ENCODE data around the gene HHAT. TPM values are rescaled to one million over a fixed set of nuclear protein-coding genes. Genes with fewer than 3 reads are reported as not detected.
"Not testable (repeated sequence)": the region's sequence is repeated elsewhere in the genome, so short reads cannot be mapped to it uniquely, and the experiment has no call there.

The HHAT gene
- total RNA-seq, 1 donor from 2014 or later = 4.7 TPM

DNA sequence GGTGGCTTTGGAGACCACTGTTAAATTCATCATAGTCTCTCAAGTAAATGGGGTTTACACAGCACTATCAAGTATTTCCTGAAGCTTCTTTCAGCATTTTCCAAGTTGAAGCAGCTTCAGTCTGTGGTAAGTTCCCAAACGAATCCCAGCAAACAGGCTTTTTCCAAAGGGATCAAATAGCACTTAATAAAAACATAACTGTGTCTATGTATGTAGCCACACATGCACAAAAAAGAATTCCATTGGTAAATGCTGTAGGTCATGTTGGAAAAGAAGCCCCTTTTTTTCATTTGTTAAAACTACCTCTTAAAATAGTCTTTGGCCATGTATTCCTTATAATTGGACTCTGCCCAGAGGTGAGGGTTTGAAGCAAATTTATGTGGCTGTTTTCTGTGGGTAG lies 69.8 kb downstream of the HHAT start:
- no peaks in the 10 kb centered on the region for H3K4me1 ChIP-seq (ENCODE audit: control insufficient read depth in 3 of 3, insufficient read depth in 3 of 3, low read length in 3 of 3)
- no peaks in the 10 kb centered on the region for H3K9me3 ChIP-seq (ENCODE audit: control insufficient read depth in 3 of 3, low read length in 3 of 3)
- H3K4me3 ChIP-seq (ENCODE audit: low read length in 3 of 3) = no peak overlapping the region
- no peak overlapping the region for H3K9ac ChIP-seq (ENCODE audit: low read depth in 1 of 3, low read length in 3 of 3)
- H3K27ac ChIP-seq (ENCODE audit: low read depth, low read length) = no peak overlapping the region
- no peaks in the 10 kb centered on the region for H3K27me3 ChIP-seq (ENCODE audit: control insufficient read depth in 3 of 3, insufficient read depth in 3 of 3, low read length in 3 of 3)
- H3K36me3 ChIP-seq (ENCODE audit: control insufficient read depth in 3 of 3, insufficient read depth in 3 of 3, low read length in 3 of 3) = no peaks in the 10 kb centered on the region

DNA sequence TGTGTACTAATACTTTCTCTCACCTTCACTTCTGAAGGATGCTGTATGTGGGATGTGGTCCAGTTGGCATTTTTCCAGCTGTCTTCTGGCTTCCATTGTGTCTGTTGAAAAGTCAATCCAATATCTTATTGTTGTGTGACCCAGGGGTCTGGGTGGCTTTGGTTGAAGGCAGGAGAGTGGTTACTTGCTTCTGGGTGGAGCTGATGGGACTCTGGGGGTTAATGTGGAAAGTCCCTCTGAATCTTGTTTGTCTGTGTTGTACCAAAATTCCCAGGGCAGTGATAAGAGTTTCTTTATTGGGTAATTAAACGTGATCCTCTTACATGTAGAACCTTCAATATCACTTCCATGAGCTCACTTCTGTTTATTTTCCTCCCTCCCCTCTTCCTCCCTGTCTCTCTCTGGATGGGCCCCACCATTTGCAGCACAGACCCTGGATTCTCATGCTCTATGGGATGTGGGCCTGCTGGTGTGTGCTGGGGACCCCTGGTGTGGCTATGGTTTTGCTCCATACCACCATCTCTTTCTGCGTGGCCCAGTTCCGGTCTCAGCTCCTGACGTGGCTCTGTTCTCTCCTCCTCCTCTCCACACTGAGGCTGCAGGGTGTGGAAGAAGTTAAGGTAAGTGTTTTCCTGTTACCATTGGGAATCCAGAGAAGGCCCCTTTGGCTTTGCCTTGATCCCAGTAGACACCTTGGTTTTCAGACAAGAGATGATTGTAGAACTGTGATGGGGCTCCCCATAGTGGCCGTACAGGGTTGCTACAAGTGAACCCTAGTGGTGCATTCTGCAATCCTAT lies 71.5 kb downstream of the HHAT start:
- Histone ChIP-seq H3K9me3 (ENCODE audit: control insufficient read depth in 3 of 3, low read length in 3 of 3) (no peaks in the 10 kb centered on the region), H3K27me3 (ENCODE audit: control insufficient read depth in 3 of 3, insufficient read depth in 3 of 3, low read length in 3 of 3) (no peaks in the 10 kb centered on the region), H3K4me3 (ENCODE audit: low read length in 3 of 3) (no peak overlapping the region), H3K9ac (ENCODE audit: low read depth in 1 of 3, low read length in 3 of 3) (no peak overlapping the region), H3K27ac (ENCODE audit: low read depth, low read length) (no peak overlapping the region), H3K36me3 (ENCODE audit: control insufficient read depth in 3 of 3, insufficient read depth in 3 of 3, low read length in 3 of 3) (no peaks in the 10 kb centered on the region), H3K4me1 (ENCODE audit: control insufficient read depth in 3 of 3, insufficient read depth in 3 of 3, low read length in 3 of 3) (no peaks in the 10 kb centered on the region)

DNA sequence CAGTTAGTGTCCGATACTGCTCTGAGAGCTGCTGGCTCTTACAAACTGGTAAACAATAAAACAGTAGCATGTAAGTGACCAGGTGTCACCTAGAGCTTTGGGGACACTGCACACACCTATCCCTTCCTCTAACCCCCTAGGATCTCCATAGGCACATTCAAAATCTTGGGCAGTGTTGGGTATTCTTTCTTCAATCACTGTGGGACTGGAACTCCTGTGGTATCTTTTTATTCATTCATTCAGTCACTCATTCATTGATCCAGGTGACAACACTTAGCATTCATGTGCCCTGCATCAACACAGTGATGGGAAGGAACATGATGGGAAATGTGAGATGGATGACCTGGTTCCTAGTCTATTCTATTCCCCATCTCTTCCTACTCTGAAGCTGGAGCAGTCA lies 73.9 kb downstream of the HHAT start:
- no peak overlapping the region for H3K27ac ChIP-seq (ENCODE audit: low read depth, low read length)
- H3K36me3 ChIP-seq (ENCODE audit: control insufficient read depth in 3 of 3, insufficient read depth in 3 of 3, low read length in 3 of 3) = no peaks in the 10 kb centered on the region
- no peak overlapping the region for H3K4me3 ChIP-seq (ENCODE audit: low read length in 3 of 3)
- no peak overlapping the region for H3K9ac ChIP-seq (ENCODE audit: low read depth in 1 of 3, low read length in 3 of 3)
- no peaks in the 10 kb centered on the region for H3K9me3 ChIP-seq (ENCODE audit: control insufficient read depth in 3 of 3, low read length in 3 of 3)
- H3K27me3 ChIP-seq (ENCODE audit: control insufficient read depth in 3 of 3, insufficient read depth in 3 of 3, low read length in 3 of 3) = no peaks in the 10 kb centered on the region
- no peaks in the 10 kb centered on the region for H3K4me1 ChIP-seq (ENCODE audit: control insufficient read depth in 3 of 3, insufficient read depth in 3 of 3, low read length in 3 of 3)

DNA sequence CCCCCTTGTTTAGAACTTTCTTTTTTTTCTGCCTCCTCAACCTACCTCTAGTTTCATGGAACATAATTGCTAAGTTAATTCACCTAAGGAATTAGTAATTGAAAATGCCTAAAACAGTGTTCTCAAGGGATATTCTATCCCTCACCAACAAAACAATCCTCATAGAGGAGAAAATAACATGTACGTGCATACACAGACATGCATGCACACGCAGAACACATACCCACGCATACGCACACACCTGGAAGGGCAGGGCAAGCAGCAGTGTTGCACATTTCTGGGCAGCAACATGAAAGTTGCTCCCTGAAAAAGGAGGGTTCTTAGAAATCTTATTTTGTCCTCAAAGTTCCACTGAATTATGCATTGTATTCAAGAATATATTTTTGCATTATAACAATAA lies 76.6 kb downstream of the HHAT start:
- no peaks in the 10 kb centered on the region for H3K36me3 ChIP-seq (ENCODE audit: control insufficient read depth in 3 of 3, insufficient read depth in 3 of 3, low read length in 3 of 3)
- H3K4me1 ChIP-seq (ENCODE audit: control insufficient read depth in 3 of 3, insufficient read depth in 3 of 3, low read length in 3 of 3) = no peaks in the 10 kb centered on the region
- no peak overlapping the region for H3K4me3 ChIP-seq (ENCODE audit: low read length in 3 of 3)
- no peak overlapping the region for H3K27ac ChIP-seq (ENCODE audit: low read depth, low read length)
- H3K27me3 ChIP-seq (ENCODE audit: control insufficient read depth in 3 of 3, insufficient read depth in 3 of 3, low read length in 3 of 3) = no peaks in the 10 kb centered on the region
- no peaks in the 10 kb centered on the region for H3K9me3 ChIP-seq (ENCODE audit: control insufficient read depth in 3 of 3, low read length in 3 of 3)
- H3K9ac ChIP-seq (ENCODE audit: low read depth in 1 of 3, low read length in 3 of 3) = no peak overlapping the region

DNA sequence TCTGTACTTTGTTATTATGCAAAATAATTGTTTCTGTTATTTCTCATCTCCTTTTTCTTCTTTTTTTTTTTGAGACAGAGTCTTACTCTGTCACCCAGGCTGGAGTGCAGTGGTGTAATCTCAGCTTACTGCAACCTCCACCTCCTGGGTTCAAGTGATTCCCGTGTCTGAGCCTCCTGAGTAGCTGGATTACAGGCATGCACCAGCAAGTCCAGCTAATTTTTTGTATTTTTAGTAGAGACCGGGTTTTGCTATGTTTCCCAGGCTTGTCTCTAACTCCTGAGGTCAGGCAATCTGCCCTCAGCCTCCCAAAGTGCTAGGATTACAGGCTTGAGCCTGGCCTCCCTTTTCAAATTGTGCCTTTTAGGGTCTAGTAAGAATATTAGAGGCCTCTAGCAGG lies 77.6 kb downstream of the HHAT start:
- H3K27ac ChIP-seq (ENCODE audit: low read depth, low read length); H3K9ac ChIP-seq (ENCODE audit: low read depth in 1 of 3, low read length in 3 of 3); H3K4me1 ChIP-seq (ENCODE audit: control insufficient read depth in 3 of 3, insufficient read depth in 3 of 3, low read length in 3 of 3); H3K36me3 ChIP-seq (ENCODE audit: control insufficient read depth in 3 of 3, insufficient read depth in 3 of 3, low read length in 3 of 3); H3K4me3 ChIP-seq (ENCODE audit: low read length in 3 of 3); H3K9me3 ChIP-seq (ENCODE audit: control insufficient read depth in 3 of 3, low read length in 3 of 3); H3K27me3 ChIP-seq (ENCODE audit: control insufficient read depth in 3 of 3, insufficient read depth in 3 of 3, low read length in 3 of 3): not testable (repeated sequence)

DNA sequence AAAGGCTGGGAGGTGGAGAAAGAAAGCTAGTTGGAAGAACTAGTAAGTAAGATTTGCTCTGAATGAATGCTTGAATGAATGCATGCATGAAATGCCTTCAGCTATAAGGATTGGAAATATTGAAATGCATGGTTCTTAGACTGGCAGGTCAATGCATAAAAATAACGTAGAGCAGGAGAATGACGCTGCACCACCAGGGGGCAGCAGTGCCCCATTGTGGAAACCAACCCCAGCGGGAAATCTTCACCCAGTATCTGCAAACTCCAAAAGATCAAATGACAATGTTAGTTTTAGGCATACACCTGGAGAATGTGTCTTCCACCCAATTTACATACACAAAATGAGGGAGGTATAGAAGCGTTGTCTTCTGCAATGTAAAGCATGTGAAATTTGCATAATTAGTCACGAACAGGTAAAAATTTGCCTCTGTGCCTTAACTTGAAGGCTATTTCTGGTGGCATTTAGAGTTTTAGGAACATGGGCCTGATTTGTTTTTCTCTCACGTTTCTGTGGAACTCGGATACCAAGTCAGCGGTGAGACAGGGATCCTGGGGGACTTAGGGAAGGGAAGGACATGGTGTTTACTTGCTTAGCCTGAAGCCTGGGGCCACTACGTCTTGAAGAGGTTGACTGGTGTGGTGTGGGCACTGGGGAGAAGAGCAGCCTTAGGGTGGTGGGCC lies 78.6 kb downstream of the HHAT start:
- no peak overlapping the region for H3K27ac ChIP-seq (ENCODE audit: low read depth, low read length)
- no peaks in the 10 kb centered on the region for H3K4me1 ChIP-seq (ENCODE audit: control insufficient read depth in 3 of 3, insufficient read depth in 3 of 3, low read length in 3 of 3)
- no peaks in the 10 kb centered on the region for H3K9me3 ChIP-seq (ENCODE audit: control insufficient read depth in 3 of 3, low read length in 3 of 3)
- no peaks in the 10 kb centered on the region for H3K27me3 ChIP-seq (ENCODE audit: control insufficient read depth in 3 of 3, insufficient read depth in 3 of 3, low read length in 3 of 3)
- peak overlapping the region in 1 of 3 donors; percentile 30 for H3K9ac ChIP-seq (ENCODE audit: low read depth in 1 of 3, low read length in 3 of 3)
- no peak overlapping the region for H3K4me3 ChIP-seq (ENCODE audit: low read length in 3 of 3)
- no peaks in the 10 kb centered on the region for H3K36me3 ChIP-seq (ENCODE audit: control insufficient read depth in 3 of 3, insufficient read depth in 3 of 3, low read length in 3 of 3)

DNA sequence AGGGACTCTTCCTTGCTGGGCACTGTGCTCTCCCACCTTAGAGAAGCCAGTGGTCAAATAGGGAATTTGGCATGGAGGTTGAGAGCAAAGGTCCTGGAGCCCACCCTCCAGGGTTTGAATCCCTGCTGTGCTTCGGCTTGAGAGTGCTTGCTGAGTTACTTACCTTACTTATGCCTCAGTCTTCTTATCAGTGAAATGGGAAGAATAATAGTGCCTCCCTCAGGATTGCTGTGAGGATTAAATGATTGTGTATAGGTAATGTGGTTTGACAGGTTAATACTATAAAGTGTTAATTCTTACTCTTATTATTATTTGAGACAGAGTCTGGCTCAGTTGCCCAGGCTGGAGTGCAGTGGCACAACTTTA lies 79.2 kb downstream of the HHAT start:
- Histone ChIP-seq H3K27ac (ENCODE audit: low read depth, low read length) (no peak overlapping the region), H3K4me1 (ENCODE audit: control insufficient read depth in 3 of 3, insufficient read depth in 3 of 3, low read length in 3 of 3) (no peaks in the 10 kb centered on the region), H3K36me3 (ENCODE audit: control insufficient read depth in 3 of 3, insufficient read depth in 3 of 3, low read length in 3 of 3) (no peaks in the 10 kb centered on the region), H3K9ac (ENCODE audit: low read depth in 1 of 3, low read length in 3 of 3) (no peak overlapping the region), H3K4me3 (ENCODE audit: low read length in 3 of 3) (no peak overlapping the region), H3K27me3 (ENCODE audit: control insufficient read depth in 3 of 3, insufficient read depth in 3 of 3, low read length in 3 of 3) (no peaks in the 10 kb centered on the region), H3K9me3 (ENCODE audit: control insufficient read depth in 3 of 3, low read length in 3 of 3) (no peaks in the 10 kb centered on the region)

DNA sequence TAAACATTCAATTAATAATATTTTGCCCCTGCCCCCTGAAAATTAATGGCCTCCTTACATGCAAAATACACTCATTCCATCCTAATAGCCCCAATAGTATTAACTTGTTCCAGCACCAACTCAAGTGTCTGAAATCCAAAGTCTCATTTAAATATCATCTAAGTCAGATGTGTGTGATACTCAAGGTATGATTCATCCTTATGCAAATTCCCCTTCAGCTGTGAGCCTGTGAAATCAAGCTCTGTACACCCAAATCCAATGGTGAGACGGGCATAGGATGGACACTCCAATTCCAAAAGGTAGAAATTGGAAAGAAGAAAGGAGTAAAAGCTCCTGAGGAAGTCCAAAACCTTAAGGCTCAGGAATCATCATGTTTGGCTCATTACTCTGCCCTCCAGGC lies 83.5 kb downstream of the HHAT start:
- Histone ChIP-seq H3K27ac (ENCODE audit: low read depth, low read length) (no peak overlapping the region), H3K36me3 (ENCODE audit: control insufficient read depth in 3 of 3, insufficient read depth in 3 of 3, low read length in 3 of 3) (no peaks in the 10 kb centered on the region), H3K4me1 (ENCODE audit: control insufficient read depth in 3 of 3, insufficient read depth in 3 of 3, low read length in 3 of 3) (no peaks in the 10 kb centered on the region), H3K9me3 (ENCODE audit: control insufficient read depth in 3 of 3, low read length in 3 of 3) (no peaks in the 10 kb centered on the region), H3K27me3 (ENCODE audit: control insufficient read depth in 3 of 3, insufficient read depth in 3 of 3, low read length in 3 of 3) (no peaks in the 10 kb centered on the region), H3K4me3 (ENCODE audit: low read length in 3 of 3) (no peak overlapping the region), H3K9ac (ENCODE audit: low read depth in 1 of 3, low read length in 3 of 3) (no peak overlapping the region)

DNA sequence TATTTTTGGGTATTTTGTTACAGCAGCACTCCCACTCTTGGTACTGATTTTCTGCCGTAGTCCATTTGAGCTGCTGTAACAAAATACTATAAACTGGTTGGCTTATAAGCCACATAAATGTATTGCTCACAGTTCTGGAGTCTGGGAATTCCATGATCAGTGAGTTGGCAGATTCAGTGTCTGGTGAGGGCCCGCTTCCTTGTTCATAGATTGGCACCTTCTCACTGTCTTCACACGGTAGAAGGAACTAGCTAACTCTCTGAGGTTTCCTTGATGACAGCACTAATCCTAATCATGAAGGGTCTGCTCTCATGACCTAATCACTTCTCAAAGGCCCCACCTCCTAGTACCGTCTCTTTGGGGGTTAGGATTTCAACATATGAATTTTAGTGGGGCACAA lies 85.2 kb downstream of the HHAT start:
- Histone ChIP-seq H3K4me1 (ENCODE audit: control insufficient read depth in 3 of 3, insufficient read depth in 3 of 3, low read length in 3 of 3) (no peaks in the 10 kb centered on the region), H3K9ac (ENCODE audit: low read depth in 1 of 3, low read length in 3 of 3) (no peak overlapping the region), H3K27ac (ENCODE audit: low read depth, low read length) (no peak overlapping the region), H3K27me3 (ENCODE audit: control insufficient read depth in 3 of 3, insufficient read depth in 3 of 3, low read length in 3 of 3) (no peaks in the 10 kb centered on the region), H3K9me3 (ENCODE audit: control insufficient read depth in 3 of 3, low read length in 3 of 3) (no peaks in the 10 kb centered on the region), H3K4me3 (ENCODE audit: low read length in 3 of 3) (no peak overlapping the region), H3K36me3 (ENCODE audit: control insufficient read depth in 3 of 3, insufficient read depth in 3 of 3, low read length in 3 of 3) (no peaks in the 10 kb centered on the region)

DNA sequence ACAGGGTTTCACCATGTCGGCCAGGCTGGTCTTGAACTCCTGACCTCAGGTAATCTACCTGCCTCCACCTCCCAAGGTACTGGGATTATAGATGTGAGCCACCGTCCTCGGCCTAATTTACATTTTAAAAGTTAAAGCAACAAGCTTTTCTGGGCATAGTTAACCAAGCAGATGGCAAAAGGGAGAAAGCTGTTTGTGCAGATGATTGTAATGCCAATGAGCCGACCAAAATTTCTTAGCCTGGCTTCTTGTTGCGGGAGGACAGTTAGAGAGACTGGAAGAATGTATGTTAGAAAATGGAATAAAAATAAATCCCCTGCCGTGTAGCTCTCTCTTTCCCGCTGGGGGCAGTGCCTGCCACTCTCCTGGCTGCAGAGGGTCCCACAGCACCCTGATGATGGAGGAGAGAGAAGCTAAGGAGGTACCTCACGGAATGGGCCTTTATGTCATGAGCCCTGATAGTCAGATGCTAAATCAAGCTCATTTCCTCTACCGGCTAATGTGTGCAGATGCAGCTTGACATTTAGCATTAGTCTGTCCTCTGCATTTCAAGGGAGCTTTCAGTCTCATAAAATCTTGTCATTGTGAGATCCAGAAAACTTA lies 87.2 kb downstream of the HHAT start:
- H3K27ac ChIP-seq (ENCODE audit: low read depth, low read length) = no peak overlapping the region
- H3K36me3 ChIP-seq (ENCODE audit: control insufficient read depth in 3 of 3, insufficient read depth in 3 of 3, low read length in 3 of 3) = no peaks in the 10 kb centered on the region
- no peaks in the 10 kb centered on the region for H3K27me3 ChIP-seq (ENCODE audit: control insufficient read depth in 3 of 3, insufficient read depth in 3 of 3, low read length in 3 of 3)
- no peaks in the 10 kb centered on the region for H3K9me3 ChIP-seq (ENCODE audit: control insufficient read depth in 3 of 3, low read length in 3 of 3)
- no peak overlapping the region for H3K9ac ChIP-seq (ENCODE audit: low read depth in 1 of 3, low read length in 3 of 3)
- no peak overlapping the region for H3K4me3 ChIP-seq (ENCODE audit: low read length in 3 of 3)
- H3K4me1 ChIP-seq (ENCODE audit: control insufficient read depth in 3 of 3, insufficient read depth in 3 of 3, low read length in 3 of 3) = no peaks in the 10 kb centered on the region

Measured in skeletal muscle tissue (tissue), 4 donors.